ENCODE data around the gene MCM9.

DNA sequence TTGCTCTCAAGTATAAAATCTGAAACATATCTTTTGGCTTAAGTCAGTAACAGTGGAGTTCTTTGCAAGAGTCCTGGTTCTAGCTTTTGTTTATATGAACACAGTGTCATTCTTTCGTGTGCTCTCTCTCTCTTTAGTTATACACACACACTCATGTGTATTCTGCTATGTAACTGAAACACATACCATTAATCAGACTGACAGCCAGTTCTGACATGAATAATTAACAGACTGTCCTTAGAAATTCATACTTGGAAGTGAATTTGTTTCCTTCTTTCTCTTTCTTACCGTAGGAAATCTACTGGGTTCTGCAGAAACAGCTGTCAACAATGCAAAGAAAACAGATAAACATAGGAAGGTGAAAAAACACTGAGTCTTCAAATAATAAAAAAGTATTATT lies 2.5 kb downstream of the MCM9 start:
- no peak for TF ChIP-seq CTCF (IDR thresholded peaks at IDR 0.05)
- no peak for TF ChIP-seq EZH2 (IDR thresholded peaks at IDR 0.05; ENCODE audit: borderline replicate concordance, insufficient read depth, low read depth, low read length, poor library complexity, severe bottlenecking)
